Spleen (tissue), 7 donors: ENCODE data around the gene SSH2.

Source experiments
- POLR2A ChIP-seq, 3 donors: fragments of 450-650 bp; IDR thresholded peaks; one replicate each; pipeline ENCODE4 v1.5.1; 2017; ENCODE audit warnings: antibody characterized with exemption in 3 of 3, mild to moderate bottlenecking in 1 of 3
- POLR2AphosphoS5 ChIP-seq, 3 donors: sonication (generic); formaldehyde crosslinking; IDR thresholded peaks; one replicate each; pipeline ENCODE4 v1.5.1; 2017; ENCODE audit warnings: antibody characterized with exemption in 3 of 3
- TF ChIP-seq, protein P1 (sequence below), 11 experiments: fragments of 200-600 bp in 7 of 11; fragments of 450-650 bp in 4 of 11; sonication (generic) in 4 of 11; IDR thresholded peaks in 8 of 11; conservative IDR thresholded peaks in 3 of 11; 1 replicate in 7 of 11; 2 replicates in 4 of 11; pipeline versions ENCODE4 v1.4.0 to v1.8.0; 2016 to 2021; ENCODE audit warnings: antibody characterized with exemption in 11 of 11, inconsistent platforms in 4 of 11, mild to moderate bottlenecking in 1 of 11
- donor health status: DM: no; HTN: no; CAD: no; lungs with moderate emphysema.
- donor health status: DM: no; HTN: no; CAD: no.
- donor health status: DM: no; HTN: no; CAD: no.

DNA sequence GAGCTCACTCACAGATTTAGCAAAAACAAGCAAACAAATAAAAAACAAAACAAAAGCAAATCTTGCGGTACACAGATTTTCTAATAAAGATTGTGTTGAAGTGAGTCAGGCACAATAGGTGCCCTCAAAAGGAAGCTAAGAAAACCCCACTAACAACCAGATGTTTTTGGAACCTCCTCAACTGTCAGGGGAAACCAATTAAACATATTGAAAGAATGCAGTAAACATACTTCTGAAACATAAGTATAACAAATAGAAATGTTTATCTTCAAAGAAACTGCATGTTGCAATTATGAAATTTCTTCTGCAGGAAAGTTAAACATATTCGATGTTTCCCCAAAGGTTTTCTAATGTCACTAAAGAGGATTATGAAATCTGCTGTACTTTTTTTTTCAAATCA lies 196.9 kb downstream of the SSH2 start:
- TF ChIP-seq, protein P1, sequence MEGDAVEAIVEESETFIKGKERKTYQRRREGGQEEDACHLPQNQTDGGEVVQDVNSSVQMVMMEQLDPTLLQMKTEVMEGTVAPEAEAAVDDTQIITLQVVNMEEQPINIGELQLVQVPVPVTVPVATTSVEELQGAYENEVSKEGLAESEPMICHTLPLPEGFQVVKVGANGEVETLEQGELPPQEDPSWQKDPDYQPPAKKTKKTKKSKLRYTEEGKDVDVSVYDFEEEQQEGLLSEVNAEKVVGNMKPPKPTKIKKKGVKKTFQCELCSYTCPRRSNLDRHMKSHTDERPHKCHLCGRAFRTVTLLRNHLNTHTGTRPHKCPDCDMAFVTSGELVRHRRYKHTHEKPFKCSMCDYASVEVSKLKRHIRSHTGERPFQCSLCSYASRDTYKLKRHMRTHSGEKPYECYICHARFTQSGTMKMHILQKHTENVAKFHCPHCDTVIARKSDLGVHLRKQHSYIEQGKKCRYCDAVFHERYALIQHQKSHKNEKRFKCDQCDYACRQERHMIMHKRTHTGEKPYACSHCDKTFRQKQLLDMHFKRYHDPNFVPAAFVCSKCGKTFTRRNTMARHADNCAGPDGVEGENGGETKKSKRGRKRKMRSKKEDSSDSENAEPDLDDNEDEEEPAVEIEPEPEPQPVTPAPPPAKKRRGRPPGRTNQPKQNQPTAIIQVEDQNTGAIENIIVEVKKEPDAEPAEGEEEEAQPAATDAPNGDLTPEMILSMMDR (IDR thresholded peaks at IDR 0.05 in 8 of 11, conservative IDR thresholded peaks at IDR 0.05 in 3 of 11) = no peak
- TF ChIP-seq POLR2AphosphoS5 (IDR thresholded peaks at IDR 0.05) (no peak), POLR2A (IDR thresholded peaks at IDR 0.05) (no peak)
